Caco-2 (cell line): Measurements from ENCODE around the gene ADD3. TPM values are rescaled to one million over a fixed set of nuclear protein-coding genes. Genes with fewer than 3 reads are reported as not detected.

Experiments
- BruUV-seq: library from RNA; stranded (reverse); fragments of 400-500 nt; replicated peaks from 2 replicates; lab custom pipeline; 2021; lab: Mats Ljungman, UMichigan
- CTCF ChIA-PET: fragments of 300-600 bp; sonication (Branson Sonifier 250); formaldehyde crosslinking; loops from one replicate; lab custom pipeline; 2022; ENCODE audit warnings: antibody characterized with exemption; lab: Charles Lee
- POLR2A ChIA-PET: fragments of 300-600 bp; sonication (Branson Sonifier 250); formaldehyde crosslinking; loops from one replicate; lab custom pipeline; 2022; ENCODE audit warnings: antibody characterized with exemption; lab: Charles Lee
- DNase-seq, 2 experiments: peaks; one replicate each; pipeline versions ENCODE4 v3.0.0 to v3.0.0-alpha.2; 2020 to 2022
- H3K27me3 ChIP-seq: replicated peaks from 2 replicates; pipeline ENCODE4 v1.6.0; 2011; ENCODE audit warnings: low read length; ENCODE audit not compliant: control insufficient read depth, insufficient read depth
- H3K36me3 ChIP-seq: 2 replicates; pipeline ENCODE4 v1.5.1; 2011; ENCODE audit warnings: low read length; ENCODE audit not compliant: control insufficient read depth, insufficient read depth
- H3K4me1 ChIP-seq: fragments of 250-450 bp; sonication (Bioruptor Pico); 2 replicates; pipeline ENCODE4 v1.5.1; 2020; ENCODE audit warnings: mild to moderate bottlenecking
- H3K4me3 ChIP-seq: 2 replicates; pipeline ENCODE4 v1.5.1; 2011; ENCODE audit warnings: low read depth, mild to moderate bottlenecking, control low read depth, low read length
- H3K9me3 ChIP-seq: fragments of 250-450 bp; sonication (Bioruptor Pico); 2 replicates; pipeline ENCODE4 v1.5.1; 2020; ENCODE audit warnings: mild to moderate bottlenecking, moderate library complexity
- H3K27ac Mint-ChIP-seq: one replicate; pipeline ENCODE4 v1.8.0; 2022; ENCODE audit warnings: mixed read lengths; ENCODE audit not compliant: unreplicated experiment
- H3K27me3 Mint-ChIP-seq: one replicate; pipeline ENCODE4 v1.8.0; 2022; ENCODE audit warnings: mixed read lengths; ENCODE audit not compliant: insufficient read depth, unreplicated experiment
- H3K36me3 Mint-ChIP-seq: one replicate; pipeline ENCODE4 v1.8.0; 2022; ENCODE audit warnings: mild to moderate bottlenecking, mixed read lengths; ENCODE audit not compliant: insufficient read depth, unreplicated experiment
- H3K4me1 Mint-ChIP-seq: one replicate; pipeline ENCODE4 v1.8.0; 2022; ENCODE audit warnings: low read depth, mixed read lengths; ENCODE audit not compliant: unreplicated experiment
- H3K4me3 Mint-ChIP-seq: one replicate; pipeline ENCODE4 v1.8.0; 2022; ENCODE audit warnings: mild to moderate bottlenecking, moderate library complexity, mixed read lengths; ENCODE audit not compliant: unreplicated experiment
- H3K9me3 Mint-ChIP-seq: one replicate; pipeline ENCODE4 v1.8.0; 2022; ENCODE audit warnings: mixed read lengths; ENCODE audit not compliant: unreplicated experiment
- CTCF ChIP-seq, 2 experiments: fragments of 200-600 bp in 1 of 2; IDR thresholded peaks; 1 replicate in 1 of 2; 2 replicates in 1 of 2; pipeline versions ENCODE4 v1.5.1 to v1.8.0; 2011 to 2022; ENCODE audit warnings: antibody characterized with exemption in 1 of 2, control low read depth in 1 of 2, inconsistent platforms in 1 of 2, low read depth in 1 of 2, low read length in 1 of 2, mild to moderate bottlenecking in 1 of 2, moderate library complexity in 1 of 2; ENCODE audit not compliant: insufficient read depth in 1 of 2, severe bottlenecking in 1 of 2, unreplicated experiment in 1 of 2
- intact Hi-C: fragments of 100-400 bp; cut with micrococcal nuclease; formaldehyde crosslinking; loops from one replicate; pipeline ENCODE4 v1.10.0; 2022; ENCODE audit not compliant: unreplicated experiment
- total RNA-seq: library from RNA; stranded (reverse); gene quantifications from 2 replicates; pipeline ENCODE4 v1.2.3, GENCODE V29; 2022

Gene ADD3
- total RNA-seq, 1 experiment from 2014 or later, result 264 TPM

- H3K27ac Mint-ChIP-seq, result no peak overlapping the region
- no peaks in the 10 kb centered on the region for H3K9me3 Mint-ChIP-seq
- no TSS peak for BruUV-seq
- CTCF ChIA-PET, result interaction anchor here (1.1 kb wide), 1 partner anchor 200 kb away, joined by 4 read pairs; no protein-coding TSS in a partner anchor
- H3K27me3 Mint-ChIP-seq, result no peaks in the 10 kb centered on the region
- Histone ChIP-seq H3K4me3 (no peak overlapping the region), H3K9me3 (no peaks in the 10 kb centered on the region), H3K27me3 (no peaks in the 10 kb centered on the region), H3K36me3 (peaks cover 1% of the 10 kb centered on the region; the same call in 1 of the 2 replicates), H3K4me1 (peaks cover 21% of the 10 kb centered on the region)
- peaks cover 26% of the 10 kb centered on the region for H3K36me3 Mint-ChIP-seq
- TF ChIP-seq CTCF (IDR thresholded peaks at IDR 0.05; ENCODE audit: insufficient read depth in 1 of 2, low read depth in 1 of 2, low read length in 1 of 2, severe bottlenecking in 1 of 2, unreplicated experiment in 1 of 2), result no peak
- intact Hi-C loops, result no loop called here
- H3K4me3 Mint-ChIP-seq, result no peak overlapping the region
- DNase-seq, result no peak
- peaks cover 26% of the 10 kb centered on the region for H3K4me1 Mint-ChIP-seq
- POLR2A ChIA-PET, result interaction anchor here (0.6 kb wide), 1 partner anchor 483 kb away, joined by 3 read pairs; no protein-coding TSS in a partner anchor
These were observed 76.1 kb downstream of the ADD3 start for GRCh38 chr10:110083884-110084283.

DNA sequence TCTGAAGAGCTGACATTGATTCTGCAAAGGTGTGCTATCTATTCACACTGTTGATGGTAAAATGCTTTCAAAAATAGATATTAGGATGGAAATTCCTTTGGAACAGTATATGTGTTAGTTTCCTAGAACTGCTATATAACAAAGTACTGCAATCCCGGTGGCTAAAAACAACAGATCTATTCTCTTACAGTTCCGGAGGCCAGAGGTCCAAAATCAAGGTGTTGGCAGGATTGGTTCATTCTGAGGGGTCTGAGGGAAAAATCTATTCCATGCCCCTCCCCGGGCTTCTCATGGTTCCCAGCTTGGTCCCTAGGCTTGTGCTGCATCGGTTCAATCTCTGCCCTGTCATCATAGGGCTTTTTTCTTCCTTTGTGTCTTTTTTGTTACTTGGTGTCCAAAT lies 79.9 kb downstream of the ADD3 start:
- ChIA-PET CTCF (no interaction called here), POLR2A (no interaction called here)
- no peak overlapping the region for H3K27ac Mint-ChIP-seq
- H3K9me3 Mint-ChIP-seq, result no peaks in the 10 kb centered on the region
- no peaks in the 10 kb centered on the region for H3K27me3 ChIP-seq
- intact Hi-C loops, result no loop called here
- H3K36me3 ChIP-seq, result peaks cover 1% of the 10 kb centered on the region; the same call in 1 of the 2 replicates
- DNase-seq, result no peak
- no peaks in the 10 kb centered on the region for H3K9me3 ChIP-seq
- H3K27me3 Mint-ChIP-seq, result no peaks in the 10 kb centered on the region
- BruUV-seq, result no TSS peak
- TF ChIP-seq CTCF (IDR thresholded peaks at IDR 0.05; ENCODE audit: insufficient read depth in 1 of 2, low read depth in 1 of 2, low read length in 1 of 2, severe bottlenecking in 1 of 2, unreplicated experiment in 1 of 2), result no peak
- no peak overlapping the region for H3K4me3 ChIP-seq
- H3K36me3 Mint-ChIP-seq, result peaks cover 37% of the 10 kb centered on the region
- H3K4me1 Mint-ChIP-seq, result peaks cover 20% of the 10 kb centered on the region
- H3K4me1 ChIP-seq, result peaks cover 11% of the 10 kb centered on the region; the same call in 1 of the 2 replicates
- H3K4me3 Mint-ChIP-seq, result no peak overlapping the region

DNA sequence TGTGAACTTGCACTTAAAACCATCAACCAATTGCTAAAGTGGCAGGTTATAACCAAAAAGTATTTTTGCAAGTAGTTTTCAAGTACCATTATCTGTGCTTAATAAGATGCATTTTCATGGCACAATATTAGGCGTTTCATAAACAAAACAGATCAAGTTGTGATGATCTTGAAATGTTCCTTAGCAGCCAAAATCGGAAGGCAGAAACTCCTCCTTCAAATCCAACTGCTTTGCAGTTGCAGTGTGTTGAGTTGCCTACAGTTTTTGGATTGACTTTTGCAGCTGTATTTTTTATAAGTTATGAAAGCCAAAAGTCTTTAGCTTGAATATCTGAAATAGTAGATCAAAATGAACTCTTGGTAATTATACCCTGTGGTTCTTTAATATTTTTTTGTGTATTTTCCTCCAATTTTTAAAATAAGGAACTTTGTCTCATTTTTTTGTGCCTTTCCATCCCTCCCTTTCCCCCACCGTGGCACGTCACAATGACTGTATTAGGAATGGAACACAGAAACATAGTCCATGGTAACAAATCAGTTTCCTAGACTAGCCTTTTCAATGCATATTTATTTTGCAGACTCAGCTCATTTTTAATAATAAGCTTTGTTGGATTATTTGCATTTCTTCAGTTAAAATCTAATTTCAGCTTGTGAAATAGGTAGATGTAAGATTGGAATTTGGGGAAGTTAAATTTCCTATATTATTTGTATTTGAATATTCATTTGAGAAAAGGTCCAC lies 80.8 kb downstream of the ADD3 start:
- Mint-ChIP-seq H3K9me3 (no peaks in the 10 kb centered on the region), H3K36me3 (peaks cover 32% of the 10 kb centered on the region), H3K4me3 (no peak overlapping the region), H3K27me3 (no peaks in the 10 kb centered on the region), H3K27ac (no peak overlapping the region), H3K4me1 (peaks cover 12% of the 10 kb centered on the region)
- POLR2A ChIA-PET, result no interaction called here
- H3K27me3 ChIP-seq, result no peaks in the 10 kb centered on the region
- intact Hi-C loops, result no loop called here
- H3K4me3 ChIP-seq, result no peak overlapping the region
- BruUV-seq, result no TSS peak
- TF ChIP-seq CTCF (IDR thresholded peaks at IDR 0.05; ENCODE audit: insufficient read depth in 1 of 2, low read depth in 1 of 2, low read length in 1 of 2, severe bottlenecking in 1 of 2, unreplicated experiment in 1 of 2), result no peak
- no peak for DNase-seq
- no peaks in the 10 kb centered on the region for H3K9me3 ChIP-seq
- CTCF ChIA-PET, result no interaction called here
- peaks cover 1% of the 10 kb centered on the region; the same call in 1 of the 2 replicates for H3K36me3 ChIP-seq
- H3K4me1 ChIP-seq, result peaks cover 4% of the 10 kb centered on the region; the same call in 1 of the 2 replicates
